Cardiac muscle cell (in vitro differentiated cells and primary cell): ENCODE data around the gene GPRC5A. TPM values are rescaled to one million over a fixed set of nuclear protein-coding genes. Genes with fewer than 3 reads are reported as not detected.

Experiments
- DNase-seq, 2 donors: peaks; one replicate each; pipeline versions ENCODE4 v3.0.0 to v3.0.0-alpha.2; 2010 to 2017; ENCODE audit warnings: low read depth in 1 of 2, low spot score in 1 of 2
- H3K27ac ChIP-seq: fragments of 200-600 bp; sonication (generic); 2 replicates; pipeline ENCODE4 v1.5.1; 2016
- H3K27me3 ChIP-seq: fragments of 200-600 bp; sonication (generic); 2 replicates; pipeline ENCODE4 v1.6.0; 2016; ENCODE audit warnings: control low read depth
- H3K36me3 ChIP-seq: fragments of 200-600 bp; sonication (generic); 2 replicates; pipeline ENCODE4 v1.5.1; 2016; ENCODE audit warnings: control low read depth
- H3K4me1 ChIP-seq: fragments of 200-600 bp; sonication (generic); 2 replicates; pipeline ENCODE4 v1.8.1; 2017; ENCODE audit warnings: low read depth, mild to moderate bottlenecking, mixed run types
- H3K4me3 ChIP-seq: fragments of 200-600 bp; sonication (generic); 2 replicates; pipeline ENCODE4 v1.5.1; 2016; ENCODE audit warnings: mild to moderate bottlenecking
- H3K9me3 ChIP-seq: fragments of 200-600 bp; sonication (generic); 2 replicates; pipeline ENCODE4 v1.5.1; 2017; ENCODE audit warnings: low read depth, mild to moderate bottlenecking, control low read depth
- polyA plus RNA-seq: library from polyadenylated mRNA; unstranded; fragments of >200 nt; fragmentation: Nextera tagmentation; extraction: Ambion mirVana; gene quantifications from 2 replicates; pipeline ENCODE4 v1.2.1, GENCODE V29; 2016
- total RNA-seq: library from RNA; depleted of rRNA; stranded (reverse); fragments of >200 nt; gene quantifications from 2 replicates; pipeline ENCODE4 v1.2.3, GENCODE V29; 2016
- TF ChIP-seq, protein P1 (sequence below): IDR thresholded peaks from 2 replicates; pipeline ENCODE4 v1.5.1; 2012; ENCODE audit warnings: low read depth, mild to moderate bottlenecking, low read length

GPRC5A gene
- total and polyA plus RNA-seq, 2 experiments from 2014 or later = 0.23 to 1.5 TPM

DNA sequence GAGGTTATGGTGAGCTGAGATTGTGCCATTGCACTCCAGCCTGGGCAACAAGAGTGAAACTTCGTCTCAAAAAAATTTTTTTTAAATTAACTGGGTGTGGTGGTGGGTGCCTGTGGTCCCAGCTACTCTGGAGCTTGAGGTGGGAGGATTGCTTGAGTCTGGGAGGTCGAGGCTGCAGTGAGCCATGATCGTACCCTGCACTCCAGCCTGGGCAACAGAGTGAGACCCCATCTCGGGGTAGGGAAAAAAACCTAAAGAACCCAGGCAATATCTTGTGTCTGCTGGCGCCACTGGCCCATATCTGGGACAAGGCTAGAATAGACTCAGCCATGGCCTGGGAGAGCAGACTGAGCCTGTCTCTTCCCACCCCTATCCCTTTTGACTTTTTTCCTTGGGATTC lies 9.1 kb upstream of the GPRC5A start:
- H3K9me3 ChIP-seq = no peaks in the 10 kb centered on the region
- no peak for DNase-seq
- H3K27ac ChIP-seq = no peak overlapping the region
- no peak overlapping the region for H3K4me3 ChIP-seq
- peaks cover 13% of the 10 kb centered on the region for H3K4me1 ChIP-seq
- H3K27me3 ChIP-seq = no peaks in the 10 kb centered on the region
- TF ChIP-seq, protein P1, sequence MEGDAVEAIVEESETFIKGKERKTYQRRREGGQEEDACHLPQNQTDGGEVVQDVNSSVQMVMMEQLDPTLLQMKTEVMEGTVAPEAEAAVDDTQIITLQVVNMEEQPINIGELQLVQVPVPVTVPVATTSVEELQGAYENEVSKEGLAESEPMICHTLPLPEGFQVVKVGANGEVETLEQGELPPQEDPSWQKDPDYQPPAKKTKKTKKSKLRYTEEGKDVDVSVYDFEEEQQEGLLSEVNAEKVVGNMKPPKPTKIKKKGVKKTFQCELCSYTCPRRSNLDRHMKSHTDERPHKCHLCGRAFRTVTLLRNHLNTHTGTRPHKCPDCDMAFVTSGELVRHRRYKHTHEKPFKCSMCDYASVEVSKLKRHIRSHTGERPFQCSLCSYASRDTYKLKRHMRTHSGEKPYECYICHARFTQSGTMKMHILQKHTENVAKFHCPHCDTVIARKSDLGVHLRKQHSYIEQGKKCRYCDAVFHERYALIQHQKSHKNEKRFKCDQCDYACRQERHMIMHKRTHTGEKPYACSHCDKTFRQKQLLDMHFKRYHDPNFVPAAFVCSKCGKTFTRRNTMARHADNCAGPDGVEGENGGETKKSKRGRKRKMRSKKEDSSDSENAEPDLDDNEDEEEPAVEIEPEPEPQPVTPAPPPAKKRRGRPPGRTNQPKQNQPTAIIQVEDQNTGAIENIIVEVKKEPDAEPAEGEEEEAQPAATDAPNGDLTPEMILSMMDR = no peak
- H3K36me3 ChIP-seq = no peaks in the 10 kb centered on the region

DNA sequence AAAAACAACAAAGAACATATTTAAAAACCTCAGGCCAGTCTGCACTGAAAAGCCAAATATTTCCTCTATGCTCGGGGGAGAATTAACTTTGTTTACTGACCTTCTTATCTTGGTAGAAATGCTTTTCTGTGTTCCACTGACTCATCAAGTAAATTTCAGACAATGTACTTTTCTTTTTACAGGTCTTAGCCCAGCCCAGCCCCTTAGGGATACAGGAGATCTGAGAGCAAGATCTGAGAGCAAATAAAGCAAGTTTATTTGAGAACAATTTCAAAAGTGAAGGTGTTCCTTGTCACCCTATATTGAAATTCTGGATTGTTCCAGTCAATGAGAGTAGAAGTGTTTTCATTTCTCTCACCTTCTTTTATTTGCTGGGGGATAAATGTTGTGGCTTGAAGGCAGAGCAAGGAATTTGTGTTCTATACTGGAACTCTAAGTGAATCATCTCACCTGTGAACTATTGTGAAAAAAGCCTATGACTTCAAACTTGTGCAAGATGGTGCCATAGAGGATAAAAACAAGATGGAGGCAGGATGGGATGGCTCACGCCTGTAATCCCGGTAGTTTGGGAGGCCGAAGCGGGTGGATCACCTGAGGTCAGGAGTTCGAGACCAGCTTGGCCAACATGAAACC lies 7.9 kb upstream of the GPRC5A start:
- Histone ChIP-seq H3K27ac (no peak overlapping the region), H3K27me3 (no peaks in the 10 kb centered on the region), H3K9me3 (no peaks in the 10 kb centered on the region), H3K4me1 (peaks cover 13% of the 10 kb centered on the region), H3K36me3 (no peaks in the 10 kb centered on the region), H3K4me3 (no peak overlapping the region)
- DNase-seq = peak in 1 of 2 donors; percentile 81
- TF ChIP-seq, protein P1 = no peak

DNA sequence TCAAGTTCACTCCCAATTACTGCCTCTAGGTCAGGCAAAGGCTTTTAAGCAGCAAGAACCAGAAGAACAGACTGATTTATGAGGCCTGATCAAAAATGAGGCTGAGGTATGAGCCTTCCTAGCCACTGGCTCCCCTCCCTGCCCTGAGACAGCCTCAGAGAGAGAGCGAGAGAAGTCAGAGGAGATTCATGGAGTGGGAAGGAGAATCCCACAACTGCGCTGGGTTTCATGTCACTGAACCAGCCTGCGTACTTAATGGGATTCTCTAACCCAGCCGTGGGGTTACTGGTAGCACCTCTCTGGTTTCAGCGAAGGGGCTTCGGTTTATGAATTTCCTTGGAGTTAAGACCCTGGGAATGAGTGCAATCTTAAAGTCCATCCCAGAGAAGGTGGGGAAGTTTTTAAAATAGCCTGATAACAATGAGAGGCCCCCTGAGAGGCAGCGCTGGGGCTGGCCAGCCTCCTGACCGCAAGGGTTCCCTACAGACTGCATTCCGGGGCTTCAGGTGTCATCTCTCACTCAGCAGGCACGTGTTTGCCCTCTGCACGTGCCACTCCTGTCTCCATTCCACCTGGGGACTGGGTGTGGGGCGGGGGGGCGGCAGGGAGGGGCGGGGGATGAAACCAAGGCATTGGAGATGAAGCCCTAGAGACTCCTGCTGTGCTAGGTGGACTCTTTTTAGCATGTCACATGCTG lies 6.1 kb upstream of the GPRC5A start:
- Histone ChIP-seq H3K4me1 (peaks cover 13% of the 10 kb centered on the region), H3K4me3 (no peak overlapping the region), H3K27me3 (no peaks in the 10 kb centered on the region), H3K36me3 (no peaks in the 10 kb centered on the region), H3K9me3 (no peaks in the 10 kb centered on the region), H3K27ac (peak overlapping the region; percentile 74)
- TF ChIP-seq, protein P1 = no peak
- peak in 1 of 2 donors; percentile 52 for DNase-seq

DNA sequence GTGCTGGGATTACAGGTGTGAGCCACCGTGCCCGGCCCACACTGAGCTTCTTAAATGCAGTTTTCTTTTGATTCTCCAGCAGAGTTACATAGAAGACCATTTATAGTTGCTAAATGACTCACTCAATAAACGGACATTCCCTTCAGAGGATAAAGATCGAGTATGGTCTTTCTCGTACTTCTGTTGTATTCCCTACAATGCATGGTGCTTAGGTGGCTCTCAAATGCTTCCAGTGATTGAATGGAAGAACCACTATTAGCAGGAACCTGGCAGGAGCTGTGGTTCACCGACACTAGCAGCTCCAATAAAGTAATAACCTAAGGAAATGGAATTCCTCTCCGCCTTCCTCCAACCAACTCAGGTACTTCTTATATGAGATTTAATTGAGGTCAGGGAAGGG lies 3.9 kb upstream of the GPRC5A start:
- Histone ChIP-seq H3K27me3 (peaks cover 9% of the 10 kb centered on the region), H3K27ac (no peak overlapping the region), H3K36me3 (no peaks in the 10 kb centered on the region), H3K4me3 (no peak overlapping the region), H3K4me1 (peaks cover 13% of the 10 kb centered on the region), H3K9me3 (no peaks in the 10 kb centered on the region)
- TF ChIP-seq, protein P1 = no peak
- no peak for DNase-seq

DNA sequence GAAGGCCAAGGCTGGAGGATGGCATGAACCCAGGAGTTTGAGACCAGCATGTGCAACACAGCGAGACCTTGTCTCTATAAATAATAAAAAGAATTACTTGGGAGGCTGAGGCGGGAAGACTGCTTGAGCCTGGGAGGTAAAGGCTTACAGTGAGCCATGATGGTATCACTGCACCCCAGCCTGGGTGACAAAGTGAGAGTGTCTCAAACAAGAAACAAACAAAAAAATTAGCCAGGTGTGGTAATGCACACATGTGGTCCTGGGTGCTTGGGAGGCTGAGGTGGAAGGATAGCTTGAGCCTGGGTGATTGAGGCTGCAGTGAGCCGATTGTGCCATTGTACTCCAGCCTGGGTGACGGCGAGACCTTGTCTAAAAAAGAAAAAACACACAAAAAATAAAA lies 1.7 kb upstream of the GPRC5A start:
- no peaks in the 10 kb centered on the region for H3K9me3 ChIP-seq
- TF ChIP-seq, protein P1 = no peak
- DNase-seq = no peak
- peaks cover 25% of the 10 kb centered on the region for H3K27me3 ChIP-seq
- H3K4me3 ChIP-seq = no peak overlapping the region
- no peaks in the 10 kb centered on the region for H3K36me3 ChIP-seq
- H3K27ac ChIP-seq = no peak overlapping the region
- H3K4me1 ChIP-seq = peaks cover 13% of the 10 kb centered on the region
